ENCODE results near the gene CEP76.

The CEP76 gene

GRCh38 chr18:12656938-12657683, 45.4 kb downstream of the CEP76 start:
- peak; percentile 51; the same call in 1 of the 2 replicates for TF ChIP-seq SIN3A (IDR thresholded peaks at IDR 0.05; ENCODE audit: borderline replicate concordance, insufficient read depth, low read length)
- TF ChIP-seq FOXP2 (optimal IDR thresholded peaks at IDR 0.05; ENCODE audit: borderline replicate concordance, extremely low read depth, extremely low read length, insufficient read depth): no peak

GRCh38 chr18:12656605-12656937, 46.0 kb downstream of the CEP76 start:
- no peak for TF ChIP-seq SIN3A (IDR thresholded peaks at IDR 0.05; ENCODE audit: borderline replicate concordance, insufficient read depth, low read length)
- TF ChIP-seq REST (IDR thresholded peaks at IDR 0.05; ENCODE audit: insufficient read depth in 1 of 2, low read depth in 2 of 2, low read length in 2 of 2): no peak
- TF ChIP-seq FOXP2 (optimal IDR thresholded peaks at IDR 0.05; ENCODE audit: borderline replicate concordance, extremely low read depth, extremely low read length, insufficient read depth): no peak
- no peak for TF ChIP-seq TAF1 (IDR thresholded peaks at IDR 0.05; ENCODE audit: borderline replicate concordance, insufficient read depth, low read length)
- TF ChIP-seq POLR2AphosphoS5 (IDR thresholded peaks at IDR 0.05; ENCODE audit: low read depth, low read length): no peak

- TF ChIP-seq FOXP2 (optimal IDR thresholded peaks at IDR 0.05; ENCODE audit: borderline replicate concordance, extremely low read depth, extremely low read length, insufficient read depth): no peak
- TF ChIP-seq POLR2AphosphoS5 (IDR thresholded peaks at IDR 0.05; ENCODE audit: low read depth, low read length): no peak
- TF ChIP-seq REST (IDR thresholded peaks at IDR 0.05; ENCODE audit: insufficient read depth in 1 of 2, low read depth in 2 of 2, low read length in 2 of 2): no peak
- no peak for TF ChIP-seq SIN3A (IDR thresholded peaks at IDR 0.05; ENCODE audit: borderline replicate concordance, insufficient read depth, low read length)
- no peak for TF ChIP-seq TAF1 (IDR thresholded peaks at IDR 0.05; ENCODE audit: borderline replicate concordance, insufficient read depth, low read length)
Measured at GRCh38 chr18:12654971-12655370, 47.6 kb downstream of the CEP76 start.

GRCh38 chr18:12652861-12653401, 49.6 kb downstream of the CEP76 start:
- TF ChIP-seq FOXP2 (optimal IDR thresholded peaks at IDR 0.05; ENCODE audit: borderline replicate concordance, extremely low read depth, extremely low read length, insufficient read depth): no peak
- no peak for TF ChIP-seq POLR2AphosphoS5 (IDR thresholded peaks at IDR 0.05; ENCODE audit: low read depth, low read length)
- TF ChIP-seq TAF1 (IDR thresholded peaks at IDR 0.05; ENCODE audit: borderline replicate concordance, insufficient read depth, low read length): no peak
- TF ChIP-seq REST (IDR thresholded peaks at IDR 0.05; ENCODE audit: insufficient read depth in 1 of 2, low read depth in 2 of 2, low read length in 2 of 2): peak in 1 of 2 experiments; percentile 27; a peak in 1 of 4 replicates
- TF ChIP-seq SIN3A (IDR thresholded peaks at IDR 0.05; ENCODE audit: borderline replicate concordance, insufficient read depth, low read length): no peak

GRCh38 chr18:12651651-12652050, 50.9 kb downstream of the CEP76 start:
- TF ChIP-seq TAF1 (IDR thresholded peaks at IDR 0.05; ENCODE audit: borderline replicate concordance, insufficient read depth, low read length) (no peak), POLR2AphosphoS5 (IDR thresholded peaks at IDR 0.05; ENCODE audit: low read depth, low read length) (no peak), FOXP2 (optimal IDR thresholded peaks at IDR 0.05; ENCODE audit: borderline replicate concordance, extremely low read depth, extremely low read length, insufficient read depth) (no peak), SIN3A (IDR thresholded peaks at IDR 0.05; ENCODE audit: borderline replicate concordance, insufficient read depth, low read length) (no peak), REST (IDR thresholded peaks at IDR 0.05; ENCODE audit: insufficient read depth in 1 of 2, low read depth in 2 of 2, low read length in 2 of 2) (no peak)
